Measurements from ENCODE around the gene QPRT.
"Not testable (repeated sequence)": the region's sequence is repeated elsewhere in the genome, so short reads cannot be mapped to it uniquely, and the experiment has no call there.

Gene QPRT
- total RNA-seq: 0.62 to 1.4 reads per million in 2 donors

DNA sequence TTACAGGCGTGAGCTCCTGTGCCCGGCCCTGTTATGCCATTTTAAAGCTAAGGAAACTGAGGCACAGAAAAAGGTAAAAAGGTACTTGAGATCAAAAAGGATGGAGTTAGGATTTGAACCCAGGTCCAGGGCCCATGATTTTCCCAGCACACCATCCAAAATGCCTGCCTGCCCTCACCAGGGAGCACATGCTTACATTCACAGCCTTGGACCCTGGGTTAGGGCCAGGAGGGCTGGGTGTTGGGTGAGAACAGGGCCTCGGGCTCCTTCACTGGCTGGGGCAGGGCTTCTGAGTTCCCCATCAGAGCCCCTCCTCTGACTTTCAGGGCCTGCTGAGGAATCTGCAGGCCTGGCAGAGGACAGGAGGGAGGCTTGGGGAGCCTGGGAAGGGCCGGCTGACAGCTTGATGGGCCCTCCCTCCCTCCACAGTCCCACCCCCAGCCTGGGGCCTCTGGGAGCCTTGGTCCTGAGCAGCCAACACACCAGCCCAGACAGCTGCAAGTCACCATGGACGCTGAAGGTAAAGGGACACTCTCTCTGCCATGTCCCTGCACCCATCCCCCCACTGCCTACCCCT is at the start of gene QPRT:
Gene QPRT (plus strand): TSS at position 490 of the 577 bp plus-strand sequence. CDS start 18 bp downstream, at position 508.
- DNase-seq: no peak

DNA sequence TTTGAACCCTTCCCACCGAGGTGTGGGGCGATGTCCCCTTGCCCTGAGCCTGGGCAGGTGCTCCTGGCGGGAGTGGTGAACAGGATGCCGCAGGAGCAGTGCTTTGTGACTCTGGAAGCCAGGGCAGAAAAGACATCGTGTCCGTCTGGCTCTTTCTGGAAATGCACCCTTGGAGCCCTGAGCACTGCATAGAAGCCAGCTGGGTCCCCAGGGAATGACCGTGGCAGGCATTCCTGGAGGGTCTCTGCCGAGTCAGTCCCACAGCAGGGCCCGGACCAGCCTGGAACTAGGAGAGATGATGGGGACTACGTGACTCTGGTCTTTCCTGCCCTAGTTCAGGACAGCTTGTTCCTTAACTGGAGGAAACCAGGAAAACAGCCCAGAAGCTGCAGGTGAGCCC is 49.7 kb upstream of the QPRT start:
- not testable (repeated sequence) for DNase-seq

GRCh38 chr16:29631658-29632057 is 47.3 kb upstream of the QPRT start:
- not testable (repeated sequence) for DNase-seq

DNA sequence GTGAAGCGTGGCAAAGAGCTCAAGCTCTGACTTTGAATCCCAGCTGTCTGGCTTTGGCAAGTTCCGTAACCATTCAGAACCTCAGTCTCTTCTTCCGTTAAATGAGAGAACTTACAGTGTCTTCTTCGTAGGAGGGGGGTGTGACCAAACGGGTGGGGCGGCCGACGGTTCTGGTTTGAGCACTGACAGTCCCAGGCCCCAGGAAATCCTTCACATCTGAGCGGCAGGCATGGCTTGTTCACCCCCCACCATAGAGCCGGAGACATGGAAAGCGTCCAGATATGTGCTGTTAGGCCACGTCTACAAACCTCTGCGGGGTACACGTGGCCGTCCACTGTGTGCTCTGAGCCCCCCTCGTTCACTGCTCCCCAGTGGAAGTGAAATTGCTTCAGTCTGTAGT is 43.1 kb upstream of the QPRT start:
- not testable (repeated sequence) for DNase-seq

DNA sequence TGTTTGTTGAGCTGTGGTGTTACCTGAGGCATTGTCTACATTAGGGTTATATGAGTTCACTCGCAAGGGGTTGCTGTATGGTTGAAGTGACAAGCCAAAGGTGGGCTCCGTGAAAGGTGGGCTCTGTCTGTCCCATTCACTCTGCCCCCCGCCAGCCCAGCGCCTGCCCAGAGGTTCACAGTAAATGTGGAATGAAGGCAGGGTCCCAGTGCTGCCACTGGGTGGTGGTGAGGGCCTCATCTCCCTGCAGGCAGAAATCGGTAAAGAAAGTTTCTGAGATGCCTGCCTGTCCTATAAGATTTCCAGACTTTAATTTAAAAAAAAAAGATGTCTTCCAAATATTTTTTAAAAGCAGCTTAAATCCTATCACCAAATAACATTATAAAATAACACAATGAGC is 42.6 kb upstream of the QPRT start:
- DNase-seq: not testable (repeated sequence)

- DNase-seq: not testable (repeated sequence)
Measured at GRCh38 chr16:29638751-29639150, 40.2 kb upstream of the QPRT start.

GRCh38 chr16:29641561-29641960 is 37.4 kb upstream of the QPRT start:
- peak in 1 of 5 experiments; percentile 63 for DNase-seq

GRCh38 chr16:29643596-29643995 is 35.4 kb upstream of the QPRT start:
- DNase-seq: no peak

GRCh38 chr16:29644338-29644857 is 34.6 kb upstream of the QPRT start:
- DNase-seq: no peak

DNA sequence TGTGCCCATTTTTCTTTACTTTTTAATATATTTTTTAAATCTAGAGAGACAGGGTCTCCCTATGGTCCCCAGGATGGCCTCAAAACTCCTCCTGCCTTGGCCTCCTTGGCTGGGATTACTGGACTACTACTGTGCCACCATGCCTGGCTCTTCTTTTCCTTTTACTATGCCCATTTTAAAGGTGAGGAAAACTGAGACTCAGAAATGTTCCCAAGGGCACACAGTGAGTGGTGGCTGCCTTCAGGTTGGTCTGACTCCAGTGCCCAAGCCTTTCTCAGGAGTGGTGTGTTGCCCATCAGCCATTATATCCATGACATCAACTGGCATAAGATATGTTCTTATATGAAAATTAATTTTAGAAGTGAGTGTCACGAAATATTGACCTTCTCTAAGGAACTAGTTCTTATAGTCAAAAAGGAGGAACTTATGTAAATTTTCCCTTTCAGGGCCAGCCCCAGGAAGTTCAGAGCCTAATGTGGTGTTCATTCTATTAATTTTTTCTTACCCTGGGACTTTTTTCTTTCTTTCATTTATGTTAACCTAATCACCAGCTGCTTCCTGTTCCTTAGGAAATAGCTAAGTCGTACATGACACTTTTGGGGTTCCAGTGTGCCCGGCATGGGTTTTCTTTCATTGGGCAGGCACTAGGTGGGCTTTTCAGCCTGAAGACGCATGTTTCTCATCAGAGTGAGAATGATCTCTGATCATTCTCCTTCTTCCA is 33.8 kb upstream of the QPRT start:
- DNase-seq: no peak

DNA sequence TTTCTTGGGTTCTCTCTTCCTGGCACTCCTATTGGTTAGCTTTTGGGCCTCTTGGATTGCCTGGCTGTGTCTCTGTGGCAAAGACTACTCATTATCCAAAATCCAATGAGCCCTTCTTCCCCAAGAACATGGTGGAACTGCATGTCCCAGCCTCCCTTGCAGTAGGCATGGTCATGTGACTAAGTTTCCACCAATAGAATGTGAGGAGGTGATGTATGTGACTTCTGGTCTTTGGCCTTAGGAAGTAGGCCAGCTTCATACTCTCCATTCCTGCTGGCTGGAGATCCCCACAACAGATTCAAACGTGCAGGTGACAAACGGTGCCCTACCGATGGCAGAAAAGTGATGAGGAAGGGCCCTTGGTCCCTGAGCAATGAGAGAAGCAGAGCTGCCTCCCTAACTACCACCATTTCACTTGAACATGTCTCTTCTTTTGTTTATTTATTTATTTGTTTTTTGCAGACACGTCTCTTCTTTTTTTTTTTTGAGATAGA is 33.2 kb upstream of the QPRT start:
- DNase-seq: peak in 1 of 5 experiments; percentile 57

DNA sequence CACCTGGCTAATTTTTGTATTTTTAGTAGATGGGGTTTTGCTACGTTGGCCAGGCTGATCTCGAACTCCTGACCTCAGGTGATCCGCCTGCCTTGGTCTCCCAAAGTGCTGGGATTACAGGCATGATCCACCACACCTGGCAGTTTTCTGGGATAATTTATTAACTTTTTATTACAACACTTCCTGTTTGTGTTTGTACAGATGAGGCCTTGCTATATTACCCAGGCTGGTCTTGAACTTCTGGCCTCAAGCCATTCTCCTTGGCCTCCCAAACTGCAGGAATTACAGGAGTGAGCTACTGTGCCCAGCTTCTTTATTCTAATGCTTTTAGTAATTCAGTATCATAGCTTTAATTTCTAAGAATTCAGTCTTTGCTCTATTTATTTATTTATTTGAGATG is 32.0 kb upstream of the QPRT start:
- no peak for DNase-seq

DNA sequence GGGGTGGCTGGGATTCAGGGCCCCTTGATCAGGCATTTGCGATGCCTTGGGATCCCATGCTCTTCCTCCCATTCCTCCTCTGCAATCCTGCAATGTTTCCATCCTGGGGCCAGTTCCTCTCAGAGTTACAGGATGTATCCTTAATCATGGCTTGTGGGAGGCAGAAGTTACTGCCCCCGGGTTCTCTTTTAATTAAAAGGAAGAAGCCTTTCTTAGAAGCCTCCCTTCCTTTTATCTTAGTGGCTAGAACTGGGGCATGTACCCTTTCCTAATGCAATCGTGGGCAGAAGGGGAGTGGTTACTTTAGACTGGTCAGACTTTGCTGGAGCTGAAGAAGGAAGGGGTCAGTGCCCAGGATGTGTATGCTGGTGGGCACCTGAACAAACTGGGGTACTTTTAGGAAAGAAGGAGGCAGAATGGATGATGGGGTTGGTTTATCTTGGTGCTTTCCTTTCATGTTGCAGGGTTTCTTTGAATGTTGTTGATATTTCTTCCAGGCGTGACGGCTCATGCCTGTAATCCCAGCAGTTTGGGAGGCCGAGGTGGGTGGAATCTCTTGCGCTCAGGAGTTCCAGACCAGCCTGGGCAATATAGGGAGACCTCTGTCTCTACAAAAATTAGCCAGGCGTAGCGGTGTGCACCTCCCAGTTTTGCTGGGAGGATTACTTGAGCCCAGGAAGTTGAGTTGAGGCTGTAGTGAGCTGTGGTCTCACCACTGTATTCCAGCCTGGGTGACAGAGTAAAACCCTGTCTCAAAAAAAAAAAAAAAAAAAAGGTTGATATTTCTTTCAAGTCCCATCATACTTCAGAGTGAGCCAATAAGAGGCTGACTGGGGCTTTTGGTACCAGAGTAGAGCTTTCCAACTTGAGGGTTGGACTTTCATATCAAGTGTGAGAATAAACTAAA is 29.1 kb upstream of the QPRT start:
- DNase-seq: no peak

DNA sequence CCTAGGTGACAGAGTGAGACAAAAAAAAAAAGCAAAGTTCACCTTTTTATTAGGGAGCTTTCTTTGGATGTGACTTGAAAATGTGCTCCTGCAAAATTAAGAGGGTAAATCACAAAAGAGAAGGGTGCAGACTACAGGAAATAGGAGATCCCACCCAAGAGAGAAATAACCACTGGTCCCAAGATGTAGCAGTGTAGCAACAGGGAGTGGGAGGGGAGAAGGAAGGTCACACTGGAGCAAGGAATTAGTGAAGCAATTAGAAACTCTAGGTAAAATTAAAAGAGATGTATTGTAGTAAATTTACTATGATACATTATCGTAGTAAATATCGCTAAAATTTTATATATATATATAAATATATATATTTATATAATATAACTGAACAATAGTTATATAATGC is 28.2 kb upstream of the QPRT start:
- no peak for DNase-seq

DNA sequence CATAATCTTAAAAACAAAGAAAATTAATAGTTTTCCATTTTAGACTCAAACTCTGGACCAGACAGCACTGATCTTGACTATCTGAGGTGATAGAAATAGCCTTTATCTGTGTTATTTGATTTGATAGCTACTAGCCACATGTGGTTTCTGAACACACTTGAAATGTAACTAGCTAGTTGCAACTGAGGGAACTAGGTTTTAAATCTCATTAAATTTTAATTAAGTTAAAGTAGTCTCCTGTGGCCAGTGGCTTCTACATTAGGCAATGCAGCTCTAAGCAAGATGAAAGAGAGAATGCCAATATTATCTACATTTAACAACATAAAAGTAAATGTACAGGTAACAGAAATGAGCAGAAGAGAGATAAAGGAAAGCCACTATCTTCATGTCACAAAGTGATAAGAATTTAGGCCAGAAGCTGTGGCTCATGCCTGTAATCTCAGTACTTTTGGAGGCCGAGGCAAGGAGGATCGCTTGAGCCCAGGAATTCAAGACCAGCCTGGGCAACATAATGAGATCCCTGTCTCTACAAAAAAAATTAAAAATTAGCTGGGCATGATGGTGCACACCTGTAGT is 27.1 kb upstream of the QPRT start:
- no peak for DNase-seq

DNA sequence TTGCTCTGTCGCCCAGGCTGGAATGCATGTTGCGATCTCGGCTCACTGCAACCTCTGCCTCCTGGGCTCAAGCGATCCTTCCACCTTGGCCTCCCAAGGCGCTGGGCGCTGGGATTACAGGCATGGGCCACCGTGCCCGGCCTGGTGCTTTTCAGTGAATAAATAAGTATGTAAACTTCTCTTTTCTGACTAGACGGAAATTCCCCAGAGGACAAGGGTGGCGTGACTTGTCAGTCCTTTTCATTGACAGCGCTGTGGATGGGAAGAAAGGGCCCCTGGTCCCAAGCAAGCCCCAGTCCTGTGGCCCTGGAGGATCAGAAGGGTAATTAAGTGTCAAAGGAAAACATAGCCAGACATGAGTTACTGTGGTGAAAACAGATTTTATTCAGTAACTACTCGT is 25.5 kb upstream of the QPRT start:
- no peak for DNase-seq

DNA sequence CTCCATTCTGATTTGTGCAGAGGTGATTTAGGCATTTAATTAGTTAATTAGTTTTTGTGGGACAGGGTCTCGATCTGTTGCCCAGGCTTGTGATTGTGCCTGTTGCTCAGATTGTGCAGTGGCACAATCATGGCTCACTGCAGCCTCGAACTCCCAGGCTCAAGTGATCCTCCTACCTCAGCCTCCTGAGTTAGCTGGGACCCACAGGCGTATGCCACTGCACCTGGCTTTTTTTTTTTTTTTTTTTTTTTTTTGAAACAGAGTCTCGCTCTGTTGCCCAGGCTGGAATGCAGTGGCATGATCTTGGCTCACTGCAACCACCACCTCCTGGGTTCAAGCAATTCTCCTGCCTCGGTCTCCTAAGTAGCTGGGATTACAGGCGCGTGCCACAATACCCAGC is 25.1 kb upstream of the QPRT start:
- DNase-seq: not testable (repeated sequence)

DNA sequence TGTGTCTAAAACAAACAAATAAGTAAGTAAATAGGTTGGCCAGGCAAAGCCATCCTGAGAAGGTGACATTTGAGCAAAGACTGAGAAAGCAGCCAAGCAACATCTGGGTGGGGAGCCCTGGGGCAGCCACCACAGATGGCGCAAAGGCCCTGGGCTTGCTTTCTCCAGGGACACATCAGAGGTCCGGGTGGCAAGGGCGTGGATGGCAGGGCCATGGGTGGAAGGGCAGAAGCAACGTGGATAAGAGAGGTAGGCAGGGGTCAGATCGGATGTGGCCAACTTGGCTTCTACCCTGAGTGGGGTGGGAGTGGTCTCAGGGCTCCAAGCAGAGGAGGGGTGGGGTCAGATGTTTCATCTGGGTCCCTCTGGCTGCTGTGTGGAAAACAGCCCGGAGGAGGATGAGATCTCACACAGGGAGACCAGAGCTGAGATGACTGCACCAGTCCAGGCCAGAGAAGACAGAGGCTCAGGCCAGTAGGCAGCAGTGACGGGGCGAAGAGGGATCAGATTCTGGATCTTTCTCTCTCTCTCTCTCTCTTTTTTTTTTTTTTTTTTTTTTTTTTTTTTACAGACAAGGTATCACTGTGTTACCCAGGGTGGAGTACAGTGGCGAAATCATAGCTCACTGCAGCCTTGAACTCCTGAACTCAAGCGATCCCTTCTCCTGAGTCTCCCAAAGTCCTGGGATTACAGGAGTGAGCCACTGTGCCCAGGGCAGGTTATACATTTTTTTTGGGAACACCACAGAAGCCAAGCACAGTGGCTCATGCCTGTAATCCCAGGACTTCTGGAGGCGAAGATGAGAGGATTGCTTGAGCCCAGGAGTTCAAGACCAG is 22.1 kb upstream of the QPRT start:
- no peak for DNase-seq

- no peak for DNase-seq
Measured at GRCh38 chr16:29658705-29659104, 20.3 kb upstream of the QPRT start.

DNA sequence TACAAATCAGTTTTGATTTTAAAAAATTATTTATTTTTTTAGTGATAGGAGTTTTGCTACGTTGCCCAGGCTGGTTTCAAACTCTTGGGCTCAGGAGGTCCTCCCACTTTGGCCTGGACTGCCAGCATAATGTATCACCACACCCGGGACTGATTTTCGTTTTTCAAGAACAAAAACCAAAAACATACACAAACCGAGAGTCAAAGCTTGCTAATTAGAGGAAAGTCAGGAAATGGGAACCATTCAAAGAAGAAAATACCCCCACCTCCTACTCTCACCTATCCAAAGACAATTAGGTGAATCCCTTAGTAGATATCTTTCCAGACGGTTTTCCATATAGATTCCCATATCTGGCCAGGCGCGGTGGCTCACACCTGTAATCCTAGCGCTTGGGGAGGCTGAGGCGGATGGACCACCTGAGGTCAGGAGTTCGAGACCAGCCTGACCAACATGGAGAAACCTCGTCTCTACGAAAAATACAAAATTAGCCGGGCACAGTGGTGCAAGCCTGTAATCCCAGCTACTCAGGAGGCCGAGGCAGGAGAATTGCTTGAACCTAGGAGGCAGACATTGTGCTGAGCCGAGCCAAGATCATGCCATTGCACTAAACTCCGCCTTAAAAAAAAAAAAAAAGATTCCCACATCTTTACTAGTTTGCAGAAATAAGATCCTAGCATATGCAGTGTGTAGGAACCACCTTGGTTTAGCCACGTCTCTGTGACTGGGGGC is 16.8 kb upstream of the QPRT start:
- DNase-seq: no peak

GRCh38 chr16:29662729-29663015 is 16.3 kb upstream of the QPRT start:
- peak in 3 of 5 experiments; percentile 35 to 79 (median 74) for DNase-seq

Measured in T-helper 2 cell (primary cell).